Measurements from ENCODE around the gene TMEM140.

GRCh38 chr7:135152442-135152841 lies 4.6 kb downstream of the TMEM140 start:
- TF ChIP-seq BHLHE40 (IDR thresholded peaks at IDR 0.05; ENCODE audit: borderline replicate concordance) (no peak), ZNF384 (IDR thresholded peaks at IDR 0.05) (no peak), CTBP1 (IDR thresholded peaks at IDR 0.05; ENCODE audit: borderline replicate concordance) (no peak), LEF1 (IDR thresholded peaks at IDR 0.05; ENCODE audit: borderline replicate concordance) (no peak), ARNT (IDR thresholded peaks at IDR 0.05) (no peak), TARDBP (IDR thresholded peaks at IDR 0.05) (no peak), ELF4 (IDR thresholded peaks at IDR 0.05) (no peak), HDGF (IDR thresholded peaks at IDR 0.05; ENCODE audit: borderline replicate concordance) (no peak), L3MBTL2 (conservative IDR thresholded peaks at IDR 0.05) (no peak), FOXK2 (IDR thresholded peaks at IDR 0.05) (no peak), FOXM1 (IDR thresholded peaks at IDR 0.05; ENCODE audit: borderline replicate concordance) (no peak), FOXA1 (IDR thresholded peaks at IDR 0.05) (no peak), SUZ12 (IDR thresholded peaks at IDR 0.05) (no peak), SP1 (IDR thresholded peaks at IDR 0.05) (no peak)

Measured in HEK293T (cell line).